Ishikawa (cell line): Measurements from ENCODE around the gene GPR25.

Source experiments
- CEBPB ChIP-seq: IDR thresholded peaks from 2 replicates; pipeline ENCODE4 v1.6.1; 2012
- CREB1 ChIP-seq: IDR thresholded peaks from 2 replicates; pipeline ENCODE4 v1.6.1; 2012; ENCODE audit warnings: low read depth
- EGR1 ChIP-seq: IDR thresholded peaks from 2 replicates; pipeline ENCODE4 v1.6.1; 2012
- EP300 ChIP-seq: IDR thresholded peaks from 2 replicates; pipeline ENCODE4 v1.6.1; 2012; ENCODE audit warnings: borderline replicate concordance
- MAX ChIP-seq: IDR thresholded peaks from 2 replicates; pipeline ENCODE4 v1.6.1; 2012
- NFIC ChIP-seq: IDR thresholded peaks from 2 replicates; pipeline ENCODE4 v1.6.1; 2012
- RAD21 ChIP-seq: IDR thresholded peaks from 2 replicates; pipeline ENCODE4 v1.6.1; 2012; ENCODE audit warnings: low read depth
- REST ChIP-seq: IDR thresholded peaks from 2 replicates; pipeline ENCODE4 v1.6.1; 2012; ENCODE audit warnings: low read depth, mild to moderate bottlenecking
- TAF1 ChIP-seq: IDR thresholded peaks from 2 replicates; pipeline ENCODE4 v1.6.1; 2012; ENCODE audit warnings: low read depth, mild to moderate bottlenecking
- TCF12 ChIP-seq: IDR thresholded peaks from 2 replicates; pipeline ENCODE4 v1.6.1; 2012; ENCODE audit warnings: low read depth
- USF1 ChIP-seq: IDR thresholded peaks from 2 replicates; pipeline ENCODE4 v1.6.1; 2012
- YY1 ChIP-seq: IDR thresholded peaks from 2 replicates; pipeline ENCODE4 v1.6.1; 2012; ENCODE audit warnings: low read depth

- TF ChIP-seq EP300 (no peak), REST (no peak), YY1 (no peak), CEBPB (no peak), RAD21 (no peak), EGR1 (no peak), TAF1 (no peak), MAX (no peak), CREB1 (no peak), NFIC (no peak), TCF12 (no peak), USF1 (no peak)
Measured at GRCh38 chr1:200875416-200875815, 2.6 kb downstream of the GPR25 start.
